GM12878 (cell line): ENCODE results near the gene FAM53B. TPM values are rescaled to one million over a fixed set of nuclear protein-coding genes. Genes with fewer than 3 reads are reported as not detected.

Experiments used
- ATAC-seq: fragments of 200-7000 bp; cut with Tn5 transposase; 3 replicates; pipeline ENCODE4 v1.9.1; 2020; ENCODE audit warnings: mild to moderate bottlenecking, moderate library complexity
- BruUV-seq: library from RNA; stranded (reverse); fragments of 400-500 nt; replicated peaks from 2 replicates; lab custom pipeline; 2021; lab: Mats Ljungman, UMichigan
- CTCF ChIA-PET: fragments of 300-600 bp; sonication (Branson Sonifier 250); formaldehyde crosslinking; extraction: SDS; loops from one replicate; lab custom pipeline; 2021; ENCODE audit warnings: inconsistent platforms; lab: Yijun Ruan, JAX
- POLR2A ChIA-PET: fragments of 350-600 bp; formaldehyde crosslinking; extraction: SDS; loops from one replicate; lab custom pipeline; 2021; ENCODE audit warnings: inconsistent platforms; lab: Charles Lee
- RAD21 ChIA-PET: fragments of 300-600 bp; sonication (Branson Sonifier 250); formaldehyde crosslinking; loops from one replicate; lab custom pipeline; 2023; ENCODE audit warnings: antibody characterized with exemption; ENCODE audit not compliant: unreplicated experiment; lab: Charles Lee
- SMC1A ChIA-PET: fragments of 300-600 bp; sonication (Branson Sonifier 250); formaldehyde crosslinking; loops from one replicate; lab custom pipeline; 2023; ENCODE audit not compliant: unreplicated experiment, uncharacterized antibody; lab: Charles Lee
- DNase-seq: peaks from one replicate; pipeline ENCODE4 v3.0.0-alpha.2; 2011; ENCODE audit warnings: low read depth, low spot score
- FAIRE-seq: peaks from 3 replicates; lab custom pipeline; 2011; peaks lifted over from hg19 to GRCh38; lab: Jason Lieb, UNC
- H2AFZ ChIP-seq: 2 replicates; pipeline ENCODE4 v1.6.0; 2011; ENCODE audit warnings: low read depth, low read length, control low read depth; ENCODE audit not compliant: control insufficient read depth
- H3K27ac ChIP-seq: 2 replicates; pipeline ENCODE4 v1.5.1; 2011; ENCODE audit warnings: control low read depth; ENCODE audit not compliant: control insufficient read depth, insufficient read depth
- H3K27me3 ChIP-seq, 2 experiments: replicated peaks in 1 of 2; 2 replicates each; pipeline versions ENCODE4 v1.6.0 to v1.6.1; 2011; ENCODE audit warnings: low read length in 1 of 2; ENCODE audit not compliant: control insufficient read depth in 2 of 2, insufficient read depth in 2 of 2
- H3K36me3 ChIP-seq, 2 experiments: 2 replicates each; pipeline ENCODE4 v1.5.1; 2011; ENCODE audit warnings: low read length in 1 of 2; ENCODE audit not compliant: control insufficient read depth in 2 of 2, insufficient read depth in 2 of 2
- H3K4me1 ChIP-seq: 2 replicates; pipeline ENCODE4 v1.6.1; 2011; ENCODE audit warnings: mild to moderate bottlenecking, low read length, moderate library complexity, mixed read lengths; ENCODE audit not compliant: control insufficient read depth, insufficient read depth
- H3K4me2 ChIP-seq: 2 replicates; pipeline ENCODE4 v1.6.0; 2011; ENCODE audit warnings: control low read depth; ENCODE audit not compliant: control insufficient read depth, insufficient read depth
- H3K4me3 ChIP-seq: fragments of 200-600 bp; sonication (generic); 2 replicates; pipeline ENCODE4 v1.5.1; 2016
- H3K79me2 ChIP-seq: 2 replicates; pipeline ENCODE4 v1.6.0; 2011; ENCODE audit warnings: low read length; ENCODE audit not compliant: control insufficient read depth, insufficient read depth
- H3K9ac ChIP-seq: 2 replicates; pipeline ENCODE4 v1.8.0; 2011; ENCODE audit warnings: low read length, control low read depth, mixed read lengths; ENCODE audit not compliant: control insufficient read depth, insufficient read depth
- H3K9me3 ChIP-seq: replicated peaks from 3 replicates; pipeline ENCODE4 v1.5.1; 2011; ENCODE audit warnings: mild to moderate bottlenecking, low read length; ENCODE audit not compliant: control insufficient read depth, insufficient read depth
- H4K20me1 ChIP-seq: 2 replicates; pipeline ENCODE4 v1.6.0; 2011; ENCODE audit not compliant: control insufficient read depth, insufficient read depth
- CBFB ChIP-seq: IDR thresholded peaks from 2 replicates; pipeline ENCODE4 v1.6.1; 2016; ENCODE audit warnings: antibody characterized with exemption, low read depth
- IKZF2 ChIP-seq, 2 experiments: fragments of 450-650 bp; IDR thresholded peaks; 2 replicates each; pipeline ENCODE4 v1.6.1; 2017; ENCODE audit warnings: mild to moderate bottlenecking in 2 of 2, moderate library complexity in 2 of 2
- NFIC ChIP-seq: IDR thresholded peaks from 2 replicates; pipeline ENCODE4 v1.6.1; 2012; ENCODE audit warnings: low read depth, mild to moderate bottlenecking, inconsistent platforms, low read length, moderate library complexity
- NKRF ChIP-seq: fragments of 450-650 bp; conservative IDR thresholded peaks from 2 replicates; pipeline ENCODE4 v1.6.1; 2017; ENCODE audit warnings: mild to moderate bottlenecking, moderate library complexity
- RAD51 ChIP-seq: fragments of 450-650 bp; IDR thresholded peaks from 2 replicates; pipeline ENCODE4 v1.6.1; 2016; ENCODE audit warnings: moderate library complexity, mild to moderate bottlenecking, inconsistent platforms
- SIN3A ChIP-seq: IDR thresholded peaks from 2 replicates; pipeline ENCODE4 v1.6.1; 2012; ENCODE audit warnings: low read depth, low read length, improper control_type of control experiment
- SP1 ChIP-seq: IDR thresholded peaks from one replicate; pipeline ENCODE4 v1.6.1; 2011; ENCODE audit warnings: low read depth, low read length
- WGBS: methylation state at CpG from one replicate; pipeline ENCODE4 v1.1.6; 2016; ENCODE audit warnings: low lambda C conversion rate; ENCODE audit not compliant: insufficient replicate concordance, insufficient coverage; ENCODE audit errors: missing lambda C conversion rate; 5-methylcytosine and 5-hydroxymethylcytosine counted together
- in situ Hi-C: fragments of 300-500 bp; cut with MboI; formaldehyde crosslinking; loops from 9 replicates; pipeline ENCODE4 v1.14.3; 2018; ENCODE audit warnings: mixed read lengths
- intact Hi-C: fragments of 100-400 bp; cut with micrococcal nuclease; formaldehyde crosslinking; loops from one replicate; pipeline ENCODE4 v1.14.2; 2022; ENCODE audit not compliant: unreplicated experiment
- polyA plus RNA-seq, 11 experiments: library from polyadenylated mRNA; depleted of rRNA in 4 of 11; unstranded in 6 of 11; stranded (reverse) in 5 of 11; fragments of >200 nt; fragmentation: Nextera tagmentation in 4 of 11; fragmentation: Illumina TruSeq in 1 of 11; extraction: Ambion mirVana in 4 of 11; extraction: Trizol in 1 of 11; gene quantifications; 1 replicate in 1 of 11; 2 replicates in 10 of 11; pipeline versions ENCODE4 v1.2.1 to v1.2.3, GENCODE V29; 2011 to 2016; ENCODE audit warnings: inconsistent platforms in 2 of 11, missing spikeins in 2 of 11, low read depth in 1 of 11
- total RNA-seq, 4 experiments: library from RNA; depleted of rRNA in 3 of 4; stranded (reverse); fragments of >200 nt in 3 of 4; fragmentation: Illumina TruSeq in 1 of 4; extraction: Trizol in 1 of 4; gene quantifications; 2 replicates each; pipeline versions ENCODE4 v1.2.1 to v1.2.3, GENCODE V29; 2013 to 2021

The FAM53B gene
- total and polyA plus RNA-seq, 10 of the 15 experiments (the other 5 are each of a cell fraction or from before 2014, with no cell fraction given) = 0.05 to 26.3 (median 8.1) TPM

- ChIA-PET POLR2A (interaction anchor here (0.8 to 1.9 kb wide), 2 partner anchors 10 to 67 kb away, joined by 3 to 5 read pairs; no protein-coding TSS in a partner anchor), CTCF (interaction anchor here (0.6 to 5.2 kb wide), 6 partner anchors 9 to 219 kb away, joined by 3 to 44 read pairs (median 4); no protein-coding TSS in a partner anchor), SMC1A (interaction anchor here (0.8 to 3.2 kb wide), 8 partner anchors 8 to 215 kb away, joined by 3 to 12 read pairs (median 5); no protein-coding TSS in a partner anchor), RAD21 (interaction anchor here (0.9 to 1.1 kb wide), 2 partner anchors 8 to 14 kb away, joined by 3 to 5 read pairs; no protein-coding TSS in a partner anchor)
- Histone ChIP-seq H3K9me3 (no peaks in the 10 kb centered on the region), H2AFZ (no peak overlapping the region), H3K9ac (no peak overlapping the region), H3K27ac (no peak overlapping the region), H3K27me3 (no peaks in the 10 kb centered on the region), H3K79me2 (no peaks in the 10 kb centered on the region), H3K4me2 (no peak overlapping the region), H3K36me3 (peaks cover 0 to 7% of the 10 kb centered on the region in 2 experiments; a peak in 2 of 4 replicates), H3K4me3 (no peak overlapping the region), H3K4me1 (no peaks in the 10 kb centered on the region), H4K20me1 (no peaks in the 10 kb centered on the region)
- no TSS peak for BruUV-seq
- no peak for DNase-seq
- intact Hi-C loops = no loop called here
- WGBS = 97% methylated on average over 2 of the region's 2 CpGs
- TF ChIP-seq CBFB (no peak), NFIC (no peak), SIN3A (no peak), NKRF (no peak), SP1 (no peak), RAD51 (no peak), IKZF2 (IDR thresholded peaks at IDR 0.05) (no peak)
- no peak for FAIRE-seq
- no peak for ATAC-seq
- in situ Hi-C loops = no loop called here
Observed at GRCh38 chr10:124755581-124755980, 11.4 kb upstream of the FAM53B start.
